IPS DF 4.7 (cell line): Measurements from ENCODE around the gene CCT2.

ENCODE experiments used
- DNase-seq: peaks from one replicate; pipeline ENCODE4 v3.0.0-alpha.2; 2013; ENCODE audit warnings: low spot score; ENCODE audit errors: extremely low read depth

The CCT2 gene

GRCh38 chr12:69641546-69641945, 56.3 kb downstream of the CCT2 start:
- no peak for DNase-seq

GRCh38 chr12:69642531-69642930, 57.3 kb downstream of the CCT2 start:
- DNase-seq = no peak

- no peak for DNase-seq
Observed at GRCh38 chr12:69644511-69644910, 59.3 kb downstream of the CCT2 start.

GRCh38 chr12:69645031-69645430, 59.8 kb downstream of the CCT2 start:
- no peak for DNase-seq

- DNase-seq = no peak
Observed at GRCh38 chr12:69647178-69647577, 61.9 kb downstream of the CCT2 start.

- DNase-seq = no peak
Observed at GRCh38 chr12:69648476-69648875, 63.2 kb downstream of the CCT2 start.

- no peak for DNase-seq
Observed at GRCh38 chr12:69649529-69649928, 64.3 kb downstream of the CCT2 start.
